Epithelial cell of proximal tubule (primary cell): ENCODE data around the gene GTF2IRD1. TPM values are rescaled to one million over a fixed set of nuclear protein-coding genes. Genes with fewer than 3 reads are reported as not detected.

Experiments used
- DNase-seq: peaks from one replicate; pipeline ENCODE4 v3.0.0-alpha.2; 2011; ENCODE audit warnings: low read depth
- H3K4me3 ChIP-seq: 2 replicates; pipeline ENCODE4 v1.5.1; 2011; ENCODE audit warnings: low read depth, mild to moderate bottlenecking, low read length
- total RNA-seq: library from RNA; depleted of rRNA; stranded (reverse); fragments of >200 nt; gene quantifications from 2 replicates; pipeline ENCODE4 v1.2.3, GENCODE V29; 2015
- TF ChIP-seq, protein P1 (sequence below): conservative IDR thresholded peaks from 2 replicates; pipeline ENCODE4 v1.5.1; 2012; ENCODE audit warnings: low read depth, mild to moderate bottlenecking, low read length

Gene GTF2IRD1
- total RNA-seq, 1 donor from 2014 or later = 23.8 TPM

- TF ChIP-seq, protein P1, sequence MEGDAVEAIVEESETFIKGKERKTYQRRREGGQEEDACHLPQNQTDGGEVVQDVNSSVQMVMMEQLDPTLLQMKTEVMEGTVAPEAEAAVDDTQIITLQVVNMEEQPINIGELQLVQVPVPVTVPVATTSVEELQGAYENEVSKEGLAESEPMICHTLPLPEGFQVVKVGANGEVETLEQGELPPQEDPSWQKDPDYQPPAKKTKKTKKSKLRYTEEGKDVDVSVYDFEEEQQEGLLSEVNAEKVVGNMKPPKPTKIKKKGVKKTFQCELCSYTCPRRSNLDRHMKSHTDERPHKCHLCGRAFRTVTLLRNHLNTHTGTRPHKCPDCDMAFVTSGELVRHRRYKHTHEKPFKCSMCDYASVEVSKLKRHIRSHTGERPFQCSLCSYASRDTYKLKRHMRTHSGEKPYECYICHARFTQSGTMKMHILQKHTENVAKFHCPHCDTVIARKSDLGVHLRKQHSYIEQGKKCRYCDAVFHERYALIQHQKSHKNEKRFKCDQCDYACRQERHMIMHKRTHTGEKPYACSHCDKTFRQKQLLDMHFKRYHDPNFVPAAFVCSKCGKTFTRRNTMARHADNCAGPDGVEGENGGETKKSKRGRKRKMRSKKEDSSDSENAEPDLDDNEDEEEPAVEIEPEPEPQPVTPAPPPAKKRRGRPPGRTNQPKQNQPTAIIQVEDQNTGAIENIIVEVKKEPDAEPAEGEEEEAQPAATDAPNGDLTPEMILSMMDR = no peak
- no peak for DNase-seq
- peak overlapping the region; percentile 45 for H3K4me3 ChIP-seq
These were observed 153.3 kb downstream of the GTF2IRD1 start for GRCh38 chr7:74606909-74607510.

DNA sequence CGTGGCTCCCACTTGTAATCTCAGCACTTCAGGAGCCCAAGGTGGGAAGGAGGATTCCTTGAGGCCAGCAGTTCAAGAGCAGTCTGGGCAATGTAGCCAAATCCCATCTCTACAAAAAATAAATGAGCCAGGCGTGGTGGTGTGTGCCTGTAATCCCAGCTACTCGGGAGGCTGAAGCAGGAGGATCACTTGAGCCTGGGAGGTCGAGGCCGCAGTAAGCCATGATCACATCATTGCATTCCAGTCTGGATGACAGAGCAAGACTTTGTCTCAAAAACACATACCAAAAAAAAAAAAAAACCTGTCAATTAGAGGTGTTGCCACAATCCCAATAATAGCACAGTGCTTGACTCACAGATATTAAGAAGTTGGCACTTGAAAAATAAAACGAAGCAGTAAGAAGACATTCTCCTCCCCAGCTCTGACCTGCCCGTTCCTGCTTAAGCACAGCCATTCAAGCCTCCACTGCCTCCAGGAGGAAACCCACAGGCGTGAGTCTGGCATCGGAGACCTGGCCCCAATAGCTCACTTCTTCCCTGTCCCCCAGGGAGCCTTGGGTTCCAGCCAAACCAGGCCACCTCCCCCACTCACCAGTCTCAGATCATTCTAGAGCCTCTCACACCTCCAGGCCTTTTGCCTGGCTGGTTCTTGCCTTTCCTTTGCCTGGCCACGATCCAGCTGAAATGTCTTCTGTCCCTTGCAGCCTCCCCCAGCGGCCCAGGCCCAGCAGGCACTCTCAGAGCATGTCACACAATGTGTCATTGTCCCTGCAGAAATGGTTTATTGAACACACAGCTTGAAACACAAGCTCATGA is 158.5 kb downstream of the GTF2IRD1 start:
- TF ChIP-seq, protein P1 = no peak
- DNase-seq = no peak

DNA sequence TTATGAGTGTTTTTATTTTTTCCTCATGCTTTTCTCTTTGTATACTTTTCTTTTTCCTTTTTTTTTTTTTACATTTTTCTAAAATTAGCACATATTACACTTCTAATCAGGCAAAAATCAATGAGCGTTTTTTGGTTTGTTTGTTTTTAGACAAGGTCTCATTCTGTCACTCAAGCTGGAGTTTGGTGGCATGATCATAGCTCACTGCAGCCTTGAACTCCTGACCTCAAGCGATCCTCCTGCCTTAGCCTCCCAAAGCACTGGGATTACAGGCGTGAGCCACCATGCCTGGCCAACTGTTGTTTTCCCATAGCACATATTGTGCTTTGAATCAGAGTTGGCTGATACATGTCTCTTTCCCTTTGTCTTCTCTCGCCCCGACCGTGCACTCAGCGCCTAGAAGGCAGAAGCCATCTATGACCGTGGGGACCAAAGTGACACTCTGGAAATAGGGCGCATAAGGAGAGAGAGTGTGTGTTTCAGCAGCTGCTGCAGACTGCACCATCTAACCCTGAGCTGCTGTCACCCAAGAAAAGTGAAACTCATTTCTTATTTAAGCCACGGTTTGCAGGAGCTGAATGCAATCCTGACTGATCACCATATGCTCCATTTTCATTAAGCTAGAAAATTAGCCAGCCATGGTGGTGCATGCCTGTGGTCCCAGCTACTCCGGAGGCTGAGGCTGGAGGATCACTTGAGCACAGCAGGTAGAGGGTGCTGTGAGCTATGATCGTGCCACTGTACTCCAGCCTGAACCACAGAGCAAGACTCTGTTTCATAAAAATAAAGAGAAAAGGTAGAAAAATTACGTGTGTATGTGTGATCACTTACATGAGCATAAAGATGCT is 162.5 kb downstream of the GTF2IRD1 start:
- H3K4me3 ChIP-seq = no peak overlapping the region
- no peak for DNase-seq
- TF ChIP-seq, protein P1 = no peak

More for the DNA sequence above, 158.5 kb downstream of the GTF2IRD1 start:
- no peak overlapping the region for H3K4me3 ChIP-seq

DNA sequence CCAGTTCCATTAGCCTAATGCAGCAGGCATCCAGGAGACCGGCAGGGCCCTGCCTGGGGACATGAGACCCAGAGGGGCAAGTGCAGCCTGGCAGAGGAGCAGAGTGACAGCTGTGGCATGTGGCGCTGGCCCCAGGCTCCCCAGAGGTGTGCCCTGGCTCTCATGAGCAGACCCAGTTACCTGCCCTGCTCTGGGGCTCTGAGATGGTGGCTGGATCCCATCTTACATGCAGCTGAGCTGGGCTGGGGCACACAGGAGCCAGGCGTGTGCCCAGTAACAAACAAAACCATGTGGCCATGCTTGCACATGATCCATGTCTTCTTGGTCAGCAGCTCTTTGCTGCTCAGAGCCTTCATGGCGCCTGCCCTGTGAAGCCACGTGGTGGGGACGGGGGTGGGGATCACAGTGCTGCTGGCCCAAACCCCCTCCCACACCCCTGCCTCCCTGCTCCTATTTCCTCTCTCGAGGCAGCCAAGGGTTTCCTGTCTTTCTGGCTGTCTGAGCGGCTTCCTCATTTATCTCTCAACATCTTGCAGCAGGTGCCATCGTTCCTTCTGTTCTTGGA is 163.6 kb downstream of the GTF2IRD1 start:
- no peak overlapping the region for H3K4me3 ChIP-seq
- TF ChIP-seq, protein P1 = no peak
- no peak for DNase-seq

GRCh38 chr7:74619235-74619860 is 165.6 kb downstream of the GTF2IRD1 start:
- no peak for DNase-seq
- TF ChIP-seq, protein P1 = no peak
- no peak overlapping the region for H3K4me3 ChIP-seq

- TF ChIP-seq, protein P1 = no peak
These were observed 168.6 kb downstream of the GTF2IRD1 start for GRCh38 chr7:74622228-74622749.

More at GRCh38 chr7:74622228-74622749, 168.6 kb downstream of the GTF2IRD1 start:
- no peak overlapping the region for H3K4me3 ChIP-seq
- no peak for DNase-seq
